ENCODE results near the gene SCTR. TPM values are rescaled to one million over a fixed set of nuclear protein-coding genes. Genes with fewer than 3 reads are reported as not detected.

SCTR gene
- total and polyA plus RNA-seq, 10 donors, result 0.39 to 0.54 (median 0.47) TPM; not detected in 6

DNA sequence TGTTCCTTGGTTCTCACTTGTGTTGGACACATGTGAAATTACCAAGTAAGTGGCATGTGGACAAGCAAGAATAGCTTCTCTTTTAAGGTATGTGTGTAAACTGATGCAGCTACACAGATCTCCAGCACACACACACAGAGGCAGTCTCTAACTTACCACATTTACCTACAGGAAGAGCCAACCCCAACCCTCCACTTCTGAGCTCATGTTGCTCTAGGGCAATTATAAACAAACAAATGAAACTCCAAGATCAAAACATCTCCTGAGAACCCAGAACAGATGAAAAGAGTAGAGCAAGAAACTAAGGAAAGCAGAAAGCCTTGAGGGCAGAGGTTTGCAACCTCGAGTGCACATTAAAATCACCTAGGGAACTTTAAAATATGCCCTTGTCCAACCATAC lies 108.7 kb downstream of the SCTR start:
- TF ChIP-seq POLR2A (IDR thresholded peaks at IDR 0.05), result no peak
- TF ChIP-seq POLR2AphosphoS5 (IDR thresholded peaks at IDR 0.05), result no peak
- TF ChIP-seq, protein P1, sequence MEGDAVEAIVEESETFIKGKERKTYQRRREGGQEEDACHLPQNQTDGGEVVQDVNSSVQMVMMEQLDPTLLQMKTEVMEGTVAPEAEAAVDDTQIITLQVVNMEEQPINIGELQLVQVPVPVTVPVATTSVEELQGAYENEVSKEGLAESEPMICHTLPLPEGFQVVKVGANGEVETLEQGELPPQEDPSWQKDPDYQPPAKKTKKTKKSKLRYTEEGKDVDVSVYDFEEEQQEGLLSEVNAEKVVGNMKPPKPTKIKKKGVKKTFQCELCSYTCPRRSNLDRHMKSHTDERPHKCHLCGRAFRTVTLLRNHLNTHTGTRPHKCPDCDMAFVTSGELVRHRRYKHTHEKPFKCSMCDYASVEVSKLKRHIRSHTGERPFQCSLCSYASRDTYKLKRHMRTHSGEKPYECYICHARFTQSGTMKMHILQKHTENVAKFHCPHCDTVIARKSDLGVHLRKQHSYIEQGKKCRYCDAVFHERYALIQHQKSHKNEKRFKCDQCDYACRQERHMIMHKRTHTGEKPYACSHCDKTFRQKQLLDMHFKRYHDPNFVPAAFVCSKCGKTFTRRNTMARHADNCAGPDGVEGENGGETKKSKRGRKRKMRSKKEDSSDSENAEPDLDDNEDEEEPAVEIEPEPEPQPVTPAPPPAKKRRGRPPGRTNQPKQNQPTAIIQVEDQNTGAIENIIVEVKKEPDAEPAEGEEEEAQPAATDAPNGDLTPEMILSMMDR (IDR thresholded peaks at IDR 0.05 in 8 of 11, conservative IDR thresholded peaks at IDR 0.05 in 3 of 11), result no peak
- H3K27me3 ChIP-seq (replicated peaks in 1 of 7), result peaks cover 0 to under 1% (median 0%) of the 10 kb centered on the region in 7 donors
- DNase-seq, result no peak
- peaks cover 0 to 6% (median 0%) of the 10 kb centered on the region in 8 donors for H3K9me3 ChIP-seq
- no peak overlapping the region for H3K4me3 ChIP-seq
- peaks cover 0 to 4% (median 0%) of the 10 kb centered on the region in 6 donors for H3K4me1 ChIP-seq
- no peak overlapping the region for H3K27ac ChIP-seq
- intact Hi-C loops (cut with DNase I; ENCODE audit: low total_unique reads), result no loop called here
- no peaks in the 10 kb centered on the region for H3K36me3 ChIP-seq
- WGBS, 5 donors, result 50 to 83% (median 79%) methylated on average over 1 of the region's 1 CpG

DNA sequence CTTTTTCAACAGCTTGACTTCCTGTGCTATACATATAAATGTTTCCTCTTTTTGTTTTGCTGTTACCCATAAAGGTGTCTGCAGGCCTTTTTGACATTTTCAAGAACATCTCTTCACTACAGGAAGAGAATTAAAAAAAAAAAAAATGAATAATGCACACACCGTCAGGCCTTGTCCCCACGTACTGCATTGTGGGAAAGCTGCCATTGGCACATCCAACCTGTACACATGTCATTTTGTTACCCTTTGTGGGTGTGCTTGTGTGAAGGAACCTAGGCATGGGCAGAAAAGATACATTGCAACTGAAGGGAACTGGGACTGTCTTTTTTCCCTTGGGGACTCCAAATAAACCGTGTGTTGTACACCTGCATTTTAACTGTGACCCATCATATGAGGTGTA lies 109.4 kb downstream of the SCTR start:
- H3K9me3 ChIP-seq, result peaks cover 0 to 6% (median 0%) of the 10 kb centered on the region in 8 donors
- H3K27me3 ChIP-seq (replicated peaks in 1 of 7), result no peaks in the 10 kb centered on the region
- peaks cover 0 to 4% (median 0%) of the 10 kb centered on the region in 6 donors for H3K4me1 ChIP-seq
- 39 to 55% (median 42%) methylated on average over 3 of the region's 3 CpGs for WGBS, 5 donors
- H3K27ac ChIP-seq, result no peak overlapping the region
- DNase-seq, result no peak
- no peaks in the 10 kb centered on the region for H3K36me3 ChIP-seq
- intact Hi-C loops (cut with DNase I; ENCODE audit: low total_unique reads), result no loop called here
- TF ChIP-seq POLR2AphosphoS5 (IDR thresholded peaks at IDR 0.05), result no peak
- TF ChIP-seq, protein P1 (IDR thresholded peaks at IDR 0.05 in 8 of 11, conservative IDR thresholded peaks at IDR 0.05 in 3 of 11), result no peak
- H3K4me3 ChIP-seq, result no peak overlapping the region

GRCh38 chr2:119409506-119409905 lies 114.8 kb downstream of the SCTR start:
- WGBS, 5 donors, result 83 to 92% (median 87%) methylated on average over 4 of the region's 4 CpGs

DNA sequence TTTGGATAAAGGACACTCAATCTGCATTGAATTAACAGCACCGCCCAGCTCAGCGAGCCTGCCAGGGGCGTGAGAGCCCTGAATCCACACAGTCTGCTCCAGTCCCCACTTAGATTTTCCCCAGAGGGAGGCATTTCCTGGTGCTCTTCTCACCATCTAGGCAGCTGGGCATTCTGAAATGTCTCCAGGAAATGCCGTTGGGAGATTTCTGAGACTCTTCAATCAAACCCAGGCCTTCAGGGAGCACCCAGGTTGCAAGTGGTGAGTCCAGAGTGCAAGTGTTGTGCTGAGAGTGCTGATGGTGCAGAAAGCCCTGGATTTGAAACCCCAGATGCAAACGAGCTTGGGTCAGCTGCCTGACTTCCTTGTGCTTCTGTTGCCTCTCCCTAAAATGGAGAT lies 116.1 kb downstream of the SCTR start:
- no peaks in the 10 kb centered on the region for H3K36me3 ChIP-seq
- TF ChIP-seq POLR2A (IDR thresholded peaks at IDR 0.05) (no peak), POLR2AphosphoS5 (IDR thresholded peaks at IDR 0.05) (no peak)
- TF ChIP-seq, protein P1 (IDR thresholded peaks at IDR 0.05 in 8 of 11, conservative IDR thresholded peaks at IDR 0.05 in 3 of 11), result no peak
- no peaks in the 10 kb centered on the region for H3K27me3 ChIP-seq (replicated peaks in 1 of 7)
- H3K9me3 ChIP-seq, result no peaks in the 10 kb centered on the region
- intact Hi-C loops (cut with DNase I; ENCODE audit: low total_unique reads), result loop anchor here (5.0 kb wide), 1 partner anchor 254 kb away; no protein-coding TSS in a partner anchor
- no peak for DNase-seq
- H3K27ac ChIP-seq, result peak overlapping the region in 1 of 8 donors; percentile 2
- WGBS, 5 donors, result 63 to 71% (median 69%) methylated on average over 5 of the region's 5 CpGs
- H3K4me3 ChIP-seq, result no peak overlapping the region
- peaks cover 0 to 4% (median 0%) of the 10 kb centered on the region in 6 donors for H3K4me1 ChIP-seq

More at GRCh38 chr2:119409506-119409905, 114.8 kb downstream of the SCTR start:
- TF ChIP-seq, protein P1 (IDR thresholded peaks at IDR 0.05 in 8 of 11, conservative IDR thresholded peaks at IDR 0.05 in 3 of 11), result no peak
- TF ChIP-seq POLR2A (IDR thresholded peaks at IDR 0.05) (no peak), POLR2AphosphoS5 (IDR thresholded peaks at IDR 0.05) (no peak)
- DNase-seq, result no peak
- no peaks in the 10 kb centered on the region for H3K27me3 ChIP-seq (replicated peaks in 1 of 7)
- H3K4me3 ChIP-seq, result no peak overlapping the region
- H3K9me3 ChIP-seq, result peaks cover 0 to 4% (median 0%) of the 10 kb centered on the region in 8 donors
- H3K27ac ChIP-seq, result no peak overlapping the region
- no peaks in the 10 kb centered on the region for H3K36me3 ChIP-seq
- intact Hi-C loops (cut with DNase I; ENCODE audit: low total_unique reads), result loop anchor here (5.0 kb wide), 1 partner anchor 253 kb away; no protein-coding TSS in a partner anchor
- peaks cover 0 to 4% (median 0%) of the 10 kb centered on the region in 6 donors for H3K4me1 ChIP-seq
